ENCODE measurements around the gene ARMH2.

DNA sequence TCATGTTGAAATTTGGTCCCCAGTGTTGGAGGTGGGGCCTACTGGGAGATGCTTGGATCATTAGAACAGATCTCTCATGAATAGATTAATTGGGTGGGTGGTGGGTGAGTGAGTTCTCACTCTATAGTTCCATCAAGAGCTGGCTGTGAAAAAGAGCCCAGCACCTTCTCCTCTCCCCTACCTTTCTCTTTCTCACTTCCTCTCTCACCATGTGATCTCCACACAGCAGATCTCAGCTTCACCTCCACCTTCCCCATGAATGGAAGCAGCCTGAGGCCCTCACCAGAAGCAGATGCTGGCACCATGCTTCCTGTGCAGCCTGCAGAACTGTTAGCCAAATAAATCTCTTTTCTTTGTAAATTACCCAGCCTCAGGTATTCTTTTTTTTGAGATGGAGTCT, 36.9 kb downstream of the ARMH2 start:
- TF ChIP-seq CTCF (IDR thresholded peaks at IDR 0.05) (no peak), POLR2A (IDR thresholded peaks at IDR 0.05) (no peak), EP300 (IDR thresholded peaks at IDR 0.05) (no peak)
